Body of pancreas (tissue), 4 donors: ENCODE results near the gene CADM1. TPM values are rescaled to one million over a fixed set of nuclear protein-coding genes. Genes with fewer than 3 reads are reported as not detected.

Experiments
- ATAC-seq: fragments of 150-250 bp; one replicate; pipeline ENCODE4 v1.9.1; 2016
- DNase-seq, 4 donors: peaks; one replicate each; pipeline ENCODE4 v3.0.0-alpha.2; 2019
- H3K27ac ChIP-seq, 4 donors: fragments of 200-600 bp; sonication (generic); 1 replicate in 3 of 4; 2 replicates in 1 of 4; pipeline versions ENCODE4 v1.5.1 to v1.6.1; 2016 to 2019; ENCODE audit warnings: mild to moderate bottlenecking in 1 of 4, mixed read lengths in 1 of 4, moderate library complexity in 1 of 4
- H3K27me3 ChIP-seq, 2 donors: fragments of 200-600 bp; sonication (generic); one replicate each; pipeline ENCODE4 v1.6.0; 2016; ENCODE audit warnings: mild to moderate bottlenecking in 1 of 2
- H3K36me3 ChIP-seq, 2 donors: fragments of 200-600 bp; sonication (generic); replicated peaks in 1 of 2; 2 replicates each; pipeline ENCODE4 v1.5.1; 2016; ENCODE audit warnings: low read depth in 2 of 2; ENCODE audit not compliant: insufficient read depth in 1 of 2
- H3K4me1 ChIP-seq: fragments of 200-600 bp; sonication (generic); one replicate; pipeline ENCODE4 v1.6.0; 2016
- H3K4me3 ChIP-seq, 2 donors: fragments of 200-600 bp; sonication (generic); 1 replicate in 1 of 2; 2 replicates in 1 of 2; pipeline ENCODE4 v1.5.1; 2016 to 2019
- H3K9me3 ChIP-seq, 3 donors: fragments of 200-600 bp; sonication (generic); 1 replicate in 2 of 3; 2 replicates in 1 of 3; pipeline ENCODE4 v1.5.1; 2016
- CTCF ChIP-seq, 7 experiments: fragments of 450-650 bp in 4 of 7; fragments of 200-600 bp in 3 of 7; sonication (generic) in 3 of 7; IDR thresholded peaks; one replicate each; pipeline ENCODE4 v1.5.1; 2016 to 2019; ENCODE audit warnings: antibody characterized with exemption in 7 of 7
- POLR2A ChIP-seq, 3 donors: fragments of 450-650 bp; IDR thresholded peaks; one replicate each; pipeline ENCODE4 v1.6.1; 2016; ENCODE audit warnings: antibody characterized with exemption in 3 of 3, mild to moderate bottlenecking in 2 of 3
- WGBS, 2 donors: methylation state at CpG; one replicate each; pipeline ENCODE4 v1.1.5; 2017; 5-methylcytosine and 5-hydroxymethylcytosine counted together
- intact Hi-C: fragments of 100-400 bp; cut with DNase I; formaldehyde crosslinking; loops from one replicate; pipeline ENCODE4 v1.15.1; 2023
- total RNA-seq, 2 donors: library from RNA; depleted of rRNA; stranded (reverse); fragments of >200 nt; gene quantifications; one replicate each; pipeline ENCODE4 v1.1.0, GENCODE V29; 2016

The CADM1 gene
- total RNA-seq, 2 donors from 2014 or later, result 12.5 to 13.7 TPM

GRCh38 chr11:115266066-115266639 lies 238.1 kb downstream of the CADM1 start:
- Histone ChIP-seq H3K9me3 (no peaks in the 10 kb centered on the region), H3K27ac (no peak overlapping the region), H3K27me3 (no peaks in the 10 kb centered on the region), H3K4me3 (no peak overlapping the region), H3K36me3 (no peaks in the 10 kb centered on the region), H3K4me1 (no peaks in the 10 kb centered on the region)
- ATAC-seq, result no peak
- TF ChIP-seq CTCF (IDR thresholded peaks at IDR 0.05) (no peak), POLR2A (IDR thresholded peaks at IDR 0.05) (no peak)
- intact Hi-C loops, result no loop called here
- no peak for DNase-seq
- WGBS, 2 donors, result 42 to 68% methylated on average over 5 of the region's 5 CpGs

GRCh38 chr11:115263799-115264656 lies 240.2 kb downstream of the CADM1 start:
- TF ChIP-seq POLR2A (IDR thresholded peaks at IDR 0.05) (no peak), CTCF (IDR thresholded peaks at IDR 0.05) (no peak)
- intact Hi-C loops, result no loop called here

GRCh38 chr11:115258216-115258615 lies 246.0 kb downstream of the CADM1 start:
- no peak for ATAC-seq
- H3K4me3 ChIP-seq, result no peak overlapping the region
- 74 to 85% methylated on average over 5 of the region's 5 CpGs for WGBS, 2 donors
- no peaks in the 10 kb centered on the region for H3K36me3 ChIP-seq
- no peak for DNase-seq
- H3K4me1 ChIP-seq, result no peaks in the 10 kb centered on the region
- no peaks in the 10 kb centered on the region for H3K9me3 ChIP-seq
- no peaks in the 10 kb centered on the region for H3K27me3 ChIP-seq
- TF ChIP-seq CTCF (IDR thresholded peaks at IDR 0.05) (no peak), POLR2A (IDR thresholded peaks at IDR 0.05) (no peak)
- no peak overlapping the region for H3K27ac ChIP-seq
- intact Hi-C loops, result no loop called here

More at GRCh38 chr11:115263799-115264656, 240.2 kb downstream of the CADM1 start:
- 31 to 39% methylated on average over 5 of the region's 5 CpGs for WGBS, 2 donors
- Histone ChIP-seq H3K27me3 (no peaks in the 10 kb centered on the region), H3K4me3 (no peak overlapping the region), H3K36me3 (no peaks in the 10 kb centered on the region), H3K27ac (no peak overlapping the region), H3K4me1 (no peaks in the 10 kb centered on the region), H3K9me3 (no peaks in the 10 kb centered on the region)
- ATAC-seq (no peak), DNase-seq (no peak)

GRCh38 chr11:115257678-115258077 lies 246.5 kb downstream of the CADM1 start:
- intact Hi-C loops, result no loop called here
- H3K9me3 ChIP-seq, result no peaks in the 10 kb centered on the region

More at GRCh38 chr11:115257678-115258077, 246.5 kb downstream of the CADM1 start:
- Histone ChIP-seq H3K27me3 (no peaks in the 10 kb centered on the region), H3K27ac (no peak overlapping the region), H3K4me1 (no peaks in the 10 kb centered on the region), H3K4me3 (no peak overlapping the region), H3K36me3 (no peaks in the 10 kb centered on the region)
- DNase-seq, result no peak
- TF ChIP-seq CTCF (IDR thresholded peaks at IDR 0.05) (no peak), POLR2A (IDR thresholded peaks at IDR 0.05) (no peak)
- no peak for ATAC-seq
- WGBS, 2 donors, result 68 to 73% methylated on average over 4 of the region's 4 CpGs
